Breast epithelium (tissue), 3 donors: ENCODE measurements around the gene CGNL1.

Source experiments
- CTCF ChIP-seq, 3 donors: fragments of 450-650 bp; IDR thresholded peaks; one replicate each; pipeline ENCODE4 v1.5.1; 2016 to 2017; ENCODE audit warnings: antibody characterized with exemption in 3 of 3, mild to moderate bottlenecking in 3 of 3, moderate library complexity in 3 of 3
- POLR2AphosphoS5 ChIP-seq, 3 donors: sonication (generic); formaldehyde crosslinking; IDR thresholded peaks; one replicate each; pipeline ENCODE4 v1.6.1; 2017; ENCODE audit warnings: antibody characterized with exemption in 3 of 3

- no peak for TF ChIP-seq POLR2AphosphoS5 (IDR thresholded peaks at IDR 0.05)
- no peak for TF ChIP-seq CTCF (IDR thresholded peaks at IDR 0.05)
These were observed 213.0 kb downstream of the CGNL1 start for GRCh38 chr15:57589281-57589680.
